Uterus (tissue), 2 donors: ENCODE results near the gene CPSF3.

Experiments
- POLR2A ChIP-seq, 2 donors: fragments of 450-650 bp; IDR thresholded peaks; one replicate each; pipeline ENCODE4 v1.6.1; 2016; ENCODE audit warnings: antibody characterized with exemption in 2 of 2, mild to moderate bottlenecking in 1 of 2, moderate library complexity in 1 of 2
- TF ChIP-seq, protein P1 (sequence below), 4 experiments: fragments of 200-600 bp in 2 of 4; fragments of 450-650 bp in 2 of 4; sonication (generic) in 2 of 4; IDR thresholded peaks; one replicate each; pipeline ENCODE4 v1.5.1; 2016 to 2019; ENCODE audit warnings: antibody characterized with exemption in 4 of 4, mild to moderate bottlenecking in 2 of 4, moderate library complexity in 1 of 4

GRCh38 chr2:9401059-9401547, 22.4 kb upstream of the CPSF3 start:
- TF ChIP-seq, protein P1, sequence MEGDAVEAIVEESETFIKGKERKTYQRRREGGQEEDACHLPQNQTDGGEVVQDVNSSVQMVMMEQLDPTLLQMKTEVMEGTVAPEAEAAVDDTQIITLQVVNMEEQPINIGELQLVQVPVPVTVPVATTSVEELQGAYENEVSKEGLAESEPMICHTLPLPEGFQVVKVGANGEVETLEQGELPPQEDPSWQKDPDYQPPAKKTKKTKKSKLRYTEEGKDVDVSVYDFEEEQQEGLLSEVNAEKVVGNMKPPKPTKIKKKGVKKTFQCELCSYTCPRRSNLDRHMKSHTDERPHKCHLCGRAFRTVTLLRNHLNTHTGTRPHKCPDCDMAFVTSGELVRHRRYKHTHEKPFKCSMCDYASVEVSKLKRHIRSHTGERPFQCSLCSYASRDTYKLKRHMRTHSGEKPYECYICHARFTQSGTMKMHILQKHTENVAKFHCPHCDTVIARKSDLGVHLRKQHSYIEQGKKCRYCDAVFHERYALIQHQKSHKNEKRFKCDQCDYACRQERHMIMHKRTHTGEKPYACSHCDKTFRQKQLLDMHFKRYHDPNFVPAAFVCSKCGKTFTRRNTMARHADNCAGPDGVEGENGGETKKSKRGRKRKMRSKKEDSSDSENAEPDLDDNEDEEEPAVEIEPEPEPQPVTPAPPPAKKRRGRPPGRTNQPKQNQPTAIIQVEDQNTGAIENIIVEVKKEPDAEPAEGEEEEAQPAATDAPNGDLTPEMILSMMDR (IDR thresholded peaks at IDR 0.05): no peak
- no peak for TF ChIP-seq POLR2A (IDR thresholded peaks at IDR 0.05)
